C4-2B (cell line): Measurements from ENCODE around the gene S100B.

Experiments
- CTCF ChIP-seq: fragments of 450-650 bp; conservative IDR thresholded peaks from 2 replicates; pipeline ENCODE4 v1.5.1; 2017; ENCODE audit warnings: mild to moderate bottlenecking
- ZFX ChIP-seq: fragments of 450-650 bp; IDR thresholded peaks from 2 replicates; pipeline ENCODE4 v1.6.1; 2017

GRCh38 chr21:46625759-46626158 lies 20.9 kb upstream of the S100B start:
- TF ChIP-seq CTCF, result no peak
- no peak for TF ChIP-seq ZFX
